ENCODE measurements around the gene KIF18B. TPM values are rescaled to one million over a fixed set of nuclear protein-coding genes. Genes with fewer than 3 reads are reported as not detected.

KIF18B gene
- total and polyA plus RNA-seq, 2 donors (not counting 1 experiment from before 2014, with no cell fraction given), result 0.44 to 0.48 TPM

GRCh38 chr17:44979426-44979995 is 31.9 kb upstream of the KIF18B start:
- peaks cover 32% of the 10 kb centered on the region for H3K27me3 Mint-ChIP-seq

GRCh38 chr17:44978807-44979206 is 31.2 kb upstream of the KIF18B start:
- no peak overlapping the region for H3K27ac ChIP-seq (ENCODE audit: low read length in 2 of 2)
- H3K79me2 ChIP-seq (ENCODE audit: control insufficient read depth, insufficient read depth, low read length), result no peaks in the 10 kb centered on the region
- H3K4me3 ChIP-seq (ENCODE audit: control extremely low read depth in 1 of 5, extremely low read depth in 1 of 5, insufficient read depth in 1 of 5, low read depth in 2 of 5, low read length in 4 of 5), result no peak overlapping the region
- peaks cover 0 to 35% (median 8%) of the 10 kb centered on the region in 4 experiments for H3K27me3 ChIP-seq (replicated peaks in 1 of 4; ENCODE audit: control extremely low read depth in 1 of 4, control insufficient read depth in 3 of 4, insufficient read depth in 4 of 4, low read length in 3 of 4)
- POLR2A ChIA-PET, result no interaction called here
- ATAC-seq (ENCODE audit: low read depth) (no peak), DNase-seq (no peak)
- H3K4me2 ChIP-seq (replicated peaks; ENCODE audit: low read depth, low read length, poor library complexity, severe bottlenecking), result no peak overlapping the region
- no peak overlapping the region for H3K9ac ChIP-seq (ENCODE audit: low read length)
- CTCF ChIA-PET, result no interaction called here
- WGBS (ENCODE audit: insufficient coverage), result 94% methylated on average over 2 of the region's 5 CpGs
- Mint-ChIP-seq H3K27me3 (peaks cover 34% of the 10 kb centered on the region), H3K9me3 (ENCODE audit: insufficient read depth) (no peaks in the 10 kb centered on the region), H3K27ac (no peak overlapping the region), H3K4me1 (no peaks in the 10 kb centered on the region), H3K4me3 (no peak overlapping the region)
- TF ChIP-seq EZH2 (IDR thresholded peaks at IDR 0.05; ENCODE audit: borderline replicate concordance, insufficient read depth, low read depth, low read length, poor library complexity, severe bottlenecking), result no peak
- TF ChIP-seq, protein P1, sequence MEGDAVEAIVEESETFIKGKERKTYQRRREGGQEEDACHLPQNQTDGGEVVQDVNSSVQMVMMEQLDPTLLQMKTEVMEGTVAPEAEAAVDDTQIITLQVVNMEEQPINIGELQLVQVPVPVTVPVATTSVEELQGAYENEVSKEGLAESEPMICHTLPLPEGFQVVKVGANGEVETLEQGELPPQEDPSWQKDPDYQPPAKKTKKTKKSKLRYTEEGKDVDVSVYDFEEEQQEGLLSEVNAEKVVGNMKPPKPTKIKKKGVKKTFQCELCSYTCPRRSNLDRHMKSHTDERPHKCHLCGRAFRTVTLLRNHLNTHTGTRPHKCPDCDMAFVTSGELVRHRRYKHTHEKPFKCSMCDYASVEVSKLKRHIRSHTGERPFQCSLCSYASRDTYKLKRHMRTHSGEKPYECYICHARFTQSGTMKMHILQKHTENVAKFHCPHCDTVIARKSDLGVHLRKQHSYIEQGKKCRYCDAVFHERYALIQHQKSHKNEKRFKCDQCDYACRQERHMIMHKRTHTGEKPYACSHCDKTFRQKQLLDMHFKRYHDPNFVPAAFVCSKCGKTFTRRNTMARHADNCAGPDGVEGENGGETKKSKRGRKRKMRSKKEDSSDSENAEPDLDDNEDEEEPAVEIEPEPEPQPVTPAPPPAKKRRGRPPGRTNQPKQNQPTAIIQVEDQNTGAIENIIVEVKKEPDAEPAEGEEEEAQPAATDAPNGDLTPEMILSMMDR (IDR thresholded peaks at IDR 0.05), result no peak
- intact Hi-C loops (cut with micrococcal nuclease), result no loop called here
- H2AFZ ChIP-seq (ENCODE audit: insufficient read depth, low read depth, low read length, poor library complexity, severe bottlenecking), result no peak overlapping the region
- no peaks in the 10 kb centered on the region for H3K36me3 ChIP-seq (replicated peaks in 1 of 2; ENCODE audit: control extremely low read depth in 1 of 2, control insufficient read depth in 1 of 2, extremely low read depth in 1 of 2, insufficient read depth in 2 of 2, low read length in 1 of 2)
- H3K4me1 ChIP-seq (ENCODE audit: control insufficient read depth in 2 of 2, insufficient read depth in 2 of 2, low read length in 2 of 2), result no peaks in the 10 kb centered on the region
- peaks cover 0 to 2% (median 0%) of the 10 kb centered on the region in 3 donors for H3K9me3 ChIP-seq (ENCODE audit: control extremely low read depth in 1 of 3, control insufficient read depth in 2 of 3, insufficient read depth in 1 of 3, low read length in 2 of 3)
- H4K20me1 ChIP-seq (ENCODE audit: control insufficient read depth, insufficient read depth, low read length, poor library complexity, severe bottlenecking), result no peaks in the 10 kb centered on the region

More at GRCh38 chr17:44979426-44979995, 31.9 kb upstream of the KIF18B start:
- Histone ChIP-seq H3K4me1 (ENCODE audit: control insufficient read depth in 2 of 2, insufficient read depth in 2 of 2, low read length in 2 of 2) (no peaks in the 10 kb centered on the region), H3K27ac (ENCODE audit: low read length in 2 of 2) (no peak overlapping the region), H2AFZ (ENCODE audit: insufficient read depth, low read depth, low read length, poor library complexity, severe bottlenecking) (no peak overlapping the region), H3K36me3 (replicated peaks in 1 of 2; ENCODE audit: control extremely low read depth in 1 of 2, control insufficient read depth in 1 of 2, extremely low read depth in 1 of 2, insufficient read depth in 2 of 2, low read length in 1 of 2) (no peaks in the 10 kb centered on the region), H3K79me2 (ENCODE audit: control insufficient read depth, insufficient read depth, low read length) (no peaks in the 10 kb centered on the region), H4K20me1 (ENCODE audit: control insufficient read depth, insufficient read depth, low read length, poor library complexity, severe bottlenecking) (no peaks in the 10 kb centered on the region), H3K4me2 (replicated peaks; ENCODE audit: low read depth, low read length, poor library complexity, severe bottlenecking) (no peak overlapping the region), H3K4me3 (ENCODE audit: control extremely low read depth in 1 of 5, extremely low read depth in 1 of 5, insufficient read depth in 1 of 5, low read depth in 2 of 5, low read length in 4 of 5) (no peak overlapping the region), H3K9me3 (ENCODE audit: control extremely low read depth in 1 of 3, control insufficient read depth in 2 of 3, insufficient read depth in 1 of 3, low read length in 2 of 3) (peaks cover 0 to 2% (median 0%) of the 10 kb centered on the region in 3 donors), H3K27me3 (replicated peaks in 1 of 4; ENCODE audit: control extremely low read depth in 1 of 4, control insufficient read depth in 3 of 4, insufficient read depth in 4 of 4, low read length in 3 of 4) (peaks cover 0 to 35% (median 8%) of the 10 kb centered on the region in 4 experiments), H3K9ac (ENCODE audit: low read length) (no peak overlapping the region)
- 70% methylated on average over 3 of the region's 9 CpGs for WGBS (ENCODE audit: insufficient coverage)
- Mint-ChIP-seq H3K4me3 (no peak overlapping the region), H3K27ac (no peak overlapping the region), H3K9me3 (ENCODE audit: insufficient read depth) (no peaks in the 10 kb centered on the region), H3K4me1 (no peaks in the 10 kb centered on the region)
- DNase-seq (no peak), ATAC-seq (ENCODE audit: low read depth) (no peak)
- CTCF ChIA-PET, result interaction anchor here (1.3 kb wide), 1 partner anchor 44 kb away, joined by 3 read pairs; no protein-coding TSS in a partner anchor
- POLR2A ChIA-PET, result no interaction called here
- intact Hi-C loops (cut with micrococcal nuclease), result no loop called here
- TF ChIP-seq EZH2 (IDR thresholded peaks at IDR 0.05; ENCODE audit: borderline replicate concordance, insufficient read depth, low read depth, low read length, poor library complexity, severe bottlenecking), result no peak
